A549 (cell line): Measurements from ENCODE around the gene FRMD8.

Experiments used
- EP300 ChIP-seq, 2 experiments: fragments of >200 bp; sonication (Bioruptor Twin); formaldehyde crosslinking; IDR thresholded peaks; 2 replicates in 1 of 2; 3 replicates in 1 of 2; pipeline ENCODE4 v1.6.1; 2016 to 2017
- MAX ChIP-seq: IDR thresholded peaks from 2 replicates; pipeline ENCODE4 v1.6.1; 2012
- ZFP36 ChIP-seq: fragments of 450-650 bp; IDR thresholded peaks from 2 replicates; pipeline ENCODE4 v1.6.1; 2014; ENCODE audit warnings: borderline replicate concordance; ENCODE audit not compliant: partially characterized antibody
- ZSCAN20 ChIP-seq: fragments of 250-450 bp; sonication (Bioruptor Pico); IDR thresholded peaks from 2 replicates; pipeline ENCODE4 v1.8.0; 2022; ENCODE audit warnings: mild to moderate bottlenecking, moderate library complexity

- TF ChIP-seq EP300 (IDR thresholded peaks at IDR 0.05) (no peak), ZSCAN20 (CRISPR knock-in tag) (no peak), ZFP36 (no peak), MAX (no peak)
These were observed 12.4 kb upstream of the FRMD8 start for GRCh38 chr11:65373839-65374580.
